ENCODE data around the gene GRM2.

GRM2 gene

GRCh38 chr3:51706788-51707731 is at the start of gene GRM2:
Gene GRM2 (plus strand): TSS chr3:51707068. CDS start chr3:51708984, 1,916 bp downstream.
- TF ChIP-seq Cebpa-rat (IDR thresholded peaks at IDR 0.05), result no peak
- peak within 1 kb of the TSS; percentile 68 for H3K4me2 ChIP-seq
- H3K36me3 ChIP-seq, result peaks cover 36% of the 10 kb centered on the region
- H3K9me3 ChIP-seq, result no peaks in the 10 kb centered on the region
- H3K9ac ChIP-seq, result no peak within 1 kb of the TSS
- H3K27me3 ChIP-seq, result peaks cover 16% of the 10 kb centered on the region
- H4K20me1 ChIP-seq, result peaks cover 67% of the 10 kb centered on the region
- H3K4me3 ChIP-seq, result no peak within 1 kb of the TSS
- no peak within 1 kb of the TSS for H3K27ac ChIP-seq
- peaks cover 29% of the 10 kb centered on the region for H3K4me1 ChIP-seq

GRCh38 chr3:51657234-51657633 is 49.6 kb upstream of the GRM2 start:
- 0 out of 2 replicates have a peak, but pooled peaks cover under 1% of the 10 kb centered on the region for H4K20me1 ChIP-seq
- H3K27ac ChIP-seq, result no peak overlapping the region
- no peak overlapping the region for H3K4me2 ChIP-seq
- H3K9ac ChIP-seq, result no peak overlapping the region
- H3K4me1 ChIP-seq, result no peaks in the 10 kb centered on the region
- peaks cover 88% of the 10 kb centered on the region for H3K36me3 ChIP-seq
- H3K4me3 ChIP-seq, result no peak overlapping the region
- no peak for TF ChIP-seq Cebpa-rat (IDR thresholded peaks at IDR 0.05)
- H3K9me3 ChIP-seq, result peaks cover 4% of the 10 kb centered on the region; the same call in 1 of the 2 replicates
- no peaks in the 10 kb centered on the region for H3K27me3 ChIP-seq

- no peak overlapping the region for H3K4me2 ChIP-seq
- H3K27me3 ChIP-seq, result no peaks in the 10 kb centered on the region
- H3K36me3 ChIP-seq, result peaks cover 97% of the 10 kb centered on the region
These were observed 46.9 kb upstream of the GRM2 start for GRCh38 chr3:51659942-51660341.

GRCh38 chr3:51662456-51662855 is 44.4 kb upstream of the GRM2 start:
- no peak for TF ChIP-seq Cebpa-rat (IDR thresholded peaks at IDR 0.05)
- Histone ChIP-seq H3K4me1 (no peaks in the 10 kb centered on the region), H4K20me1 (0 out of 2 replicates have a peak, but pooled peaks cover 8% of the 10 kb centered on the region), H3K9me3 (no peaks in the 10 kb centered on the region), H3K9ac (no peak overlapping the region), H3K4me3 (no peak overlapping the region), H3K27me3 (no peaks in the 10 kb centered on the region), H3K36me3 (peaks cover 90% of the 10 kb centered on the region), H3K4me2 (no peak overlapping the region), H3K27ac (no peak overlapping the region)

More at GRCh38 chr3:51659942-51660341, 46.9 kb upstream of the GRM2 start:
- H3K27ac ChIP-seq, result no peak overlapping the region
- no peak for TF ChIP-seq Cebpa-rat (IDR thresholded peaks at IDR 0.05)
- no peak overlapping the region for H3K4me3 ChIP-seq
- 0 out of 2 replicates have a peak, but pooled peaks cover 8% of the 10 kb centered on the region for H4K20me1 ChIP-seq
- no peak overlapping the region for H3K9ac ChIP-seq
- no peaks in the 10 kb centered on the region for H3K9me3 ChIP-seq
- H3K4me1 ChIP-seq, result no peaks in the 10 kb centered on the region

GRCh38 chr3:51668756-51669155 is 38.1 kb upstream of the GRM2 start:
- Histone ChIP-seq H3K27me3 (no peaks in the 10 kb centered on the region), H3K27ac (no peak overlapping the region), H4K20me1 (peaks cover 8% of the 10 kb centered on the region), H3K4me1 (peaks cover 40% of the 10 kb centered on the region), H3K4me2 (0 out of 2 replicates have a peak overlapping the region, but pooled peaks have one; percentile 2), H3K4me3 (no peak overlapping the region), H3K36me3 (peaks cover 30% of the 10 kb centered on the region), H3K9me3 (no peaks in the 10 kb centered on the region), H3K9ac (no peak overlapping the region)
- no peak for TF ChIP-seq Cebpa-rat (IDR thresholded peaks at IDR 0.05)

- peaks cover 14% of the 10 kb centered on the region for H4K20me1 ChIP-seq
- no peaks in the 10 kb centered on the region for H3K9me3 ChIP-seq
- H3K4me2 ChIP-seq, result peak overlapping the region; percentile 89; the same call in 1 of the 2 replicates
- H3K27ac ChIP-seq, result no peak overlapping the region
- no peak overlapping the region for H3K4me3 ChIP-seq
- H3K36me3 ChIP-seq, result peaks cover 30% of the 10 kb centered on the region
- no peaks in the 10 kb centered on the region for H3K27me3 ChIP-seq
- no peak overlapping the region for H3K9ac ChIP-seq
- no peak for TF ChIP-seq Cebpa-rat (IDR thresholded peaks at IDR 0.05)
- H3K4me1 ChIP-seq, result peaks cover 43% of the 10 kb centered on the region
These were observed 37.4 kb upstream of the GRM2 start for GRCh38 chr3:51669241-51670052.

GRCh38 chr3:51670053-51670822 is 36.6 kb upstream of the GRM2 start:
- H3K4me1 ChIP-seq, result peaks cover 43% of the 10 kb centered on the region
- peak overlapping the region; percentile 92; the same call in 1 of the 2 replicates for H3K27ac ChIP-seq
- peak overlapping the region; percentile 91 for H3K4me3 ChIP-seq

GRCh38 chr3:51670823-51671733 is 35.8 kb upstream of the GRM2 start, which contains the start of gene TEX264:
Gene TEX264 (plus strand): TSS chr3:51671252. CDS start chr3:51674305, 3,053 bp downstream.
- peak within 1 kb of the TSS; percentile 89 for H3K9ac ChIP-seq
- peak; percentile 47; the same call in 1 of the 2 replicates for TF ChIP-seq Cebpa-rat (IDR thresholded peaks at IDR 0.05)
- peak within 1 kb of the TSS; percentile 91 for H3K4me3 ChIP-seq
- peaks cover 34% of the 10 kb centered on the region for H3K36me3 ChIP-seq
- H3K4me2 ChIP-seq, result peak within 1 kb of the TSS; percentile 89
- peaks cover 43% of the 10 kb centered on the region for H3K4me1 ChIP-seq
- H4K20me1 ChIP-seq, result peaks cover 31% of the 10 kb centered on the region
- H3K9me3 ChIP-seq, result no peaks in the 10 kb centered on the region
- no peaks in the 10 kb centered on the region for H3K27me3 ChIP-seq
- H3K27ac ChIP-seq, result peak within 1 kb of the TSS; percentile 92

More at GRCh38 chr3:51670053-51670822, 36.6 kb upstream of the GRM2 start:
- TF ChIP-seq Cebpa-rat (IDR thresholded peaks at IDR 0.05), result no peak
- H3K9ac ChIP-seq, result peak overlapping the region; percentile 89; the same call in 1 of the 2 replicates
- peaks cover 22% of the 10 kb centered on the region for H4K20me1 ChIP-seq
- no peaks in the 10 kb centered on the region for H3K9me3 ChIP-seq
- H3K36me3 ChIP-seq, result peaks cover 32% of the 10 kb centered on the region
- H3K4me2 ChIP-seq, result peak overlapping the region; percentile 89
- H3K27me3 ChIP-seq, result no peaks in the 10 kb centered on the region

All from BLaER1 (cell line).